NCI-H2227 treated with DMSO at 0.1 percent for 48 hours (cell line): ENCODE results near the gene UXS1.

ENCODE experiments used
- DNase-seq: peaks from one replicate; lab custom pipeline; 2025; lab: John Stamatoyannopoulos, UW

Gene UXS1

GRCh38 chr2:106130251-106130998, 63.7 kb downstream of the UXS1 start:
- no peak for DNase-seq

- no peak for DNase-seq
These were observed 64.5 kb downstream of the UXS1 start for GRCh38 chr2:106129592-106129991.

DNA sequence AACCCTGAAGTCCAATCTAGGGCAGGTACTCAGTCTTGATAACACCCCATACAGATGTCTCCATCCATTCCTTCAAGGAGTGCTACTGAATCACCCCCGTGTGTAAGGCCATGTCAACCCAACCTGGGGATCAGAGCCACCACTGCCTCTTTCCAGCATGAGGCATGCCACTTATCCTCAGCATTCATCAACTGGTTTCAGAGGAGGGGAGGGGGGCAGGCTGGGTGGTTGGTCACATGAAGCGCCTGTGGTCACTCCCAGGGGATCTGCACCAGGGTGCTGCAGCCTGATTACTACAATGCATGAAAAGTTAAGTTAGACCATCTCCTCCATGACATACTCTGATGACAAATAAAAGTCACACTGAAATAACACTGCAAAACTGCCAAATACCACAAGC, 65.0 kb downstream of the UXS1 start:
- DNase-seq, result no peak

DNA sequence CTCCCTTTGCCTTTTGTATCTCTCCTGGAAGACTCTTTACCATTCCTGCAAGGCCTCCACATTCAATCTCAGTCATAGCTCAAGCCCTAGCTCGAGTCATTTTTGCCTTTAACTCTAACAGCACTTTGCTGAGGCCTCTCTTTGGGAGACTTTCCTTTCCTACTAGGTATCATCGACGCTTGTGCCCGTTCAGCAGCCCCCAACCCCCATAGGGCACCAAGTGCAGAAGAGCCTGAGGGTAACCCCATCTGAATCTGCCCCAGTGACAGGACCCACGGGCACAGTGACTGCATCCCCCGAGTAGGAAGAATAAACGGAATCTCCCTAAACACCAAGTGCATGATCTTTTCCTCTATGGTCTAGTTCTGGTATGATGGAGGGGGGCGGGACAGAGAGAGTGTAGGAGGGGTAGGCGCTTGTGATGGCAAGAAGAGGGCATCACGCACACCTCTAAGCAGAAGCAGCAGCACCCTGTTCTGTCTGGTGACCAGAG, 66.3 kb downstream of the UXS1 start:
- no peak for DNase-seq

GRCh38 chr2:106127282-106127771, 66.8 kb downstream of the UXS1 start:
- no peak for DNase-seq

DNA sequence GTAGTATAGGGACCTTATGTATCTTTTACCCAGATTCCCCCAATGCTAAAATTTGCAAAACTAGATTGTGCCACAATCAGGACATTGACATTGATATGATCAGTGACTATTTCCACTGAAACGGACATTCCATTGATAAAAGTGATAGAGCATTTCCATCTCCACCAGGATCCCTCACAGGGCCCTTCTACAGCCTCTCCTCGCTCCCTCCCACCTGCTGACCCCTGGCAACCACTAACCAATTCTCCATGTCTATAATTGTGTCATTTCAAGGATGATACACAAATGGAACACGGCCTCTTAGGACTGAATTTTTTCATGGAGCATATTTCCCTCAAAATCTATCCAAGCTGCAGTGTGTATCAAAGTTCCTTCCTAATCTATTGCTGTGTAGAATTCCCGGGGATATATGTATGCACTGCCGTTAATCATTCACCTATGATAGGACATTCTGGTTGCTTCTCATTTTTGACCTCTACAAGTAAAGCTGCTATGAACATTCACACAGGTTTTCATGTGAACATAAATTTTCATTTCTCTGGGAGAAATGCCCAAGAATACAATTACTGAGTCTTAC, 67.3 kb downstream of the UXS1 start:
- DNase-seq, result no peak

DNA sequence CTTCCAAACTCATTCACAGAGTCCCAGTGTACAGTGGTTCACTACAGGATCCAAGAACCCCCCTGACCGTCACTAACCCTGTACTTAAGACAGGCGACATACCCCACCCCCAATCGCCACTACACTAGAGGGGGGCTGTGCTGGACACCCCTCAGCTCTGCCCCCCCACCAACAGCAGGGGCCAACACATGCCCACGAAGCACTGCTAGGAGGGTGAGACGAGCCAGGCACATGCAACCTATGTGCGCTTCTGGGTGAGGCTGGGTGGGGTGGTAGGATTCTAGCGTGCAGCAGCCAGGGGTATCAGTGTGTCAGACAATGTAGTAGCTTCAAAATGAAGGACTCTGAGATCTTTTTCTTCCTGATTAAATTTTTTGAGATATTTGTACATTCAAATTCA, 67.8 kb downstream of the UXS1 start:
- DNase-seq, result no peak

- no peak for DNase-seq
These were observed 69.1 kb downstream of the UXS1 start for GRCh38 chr2:106124905-106125549.

DNA sequence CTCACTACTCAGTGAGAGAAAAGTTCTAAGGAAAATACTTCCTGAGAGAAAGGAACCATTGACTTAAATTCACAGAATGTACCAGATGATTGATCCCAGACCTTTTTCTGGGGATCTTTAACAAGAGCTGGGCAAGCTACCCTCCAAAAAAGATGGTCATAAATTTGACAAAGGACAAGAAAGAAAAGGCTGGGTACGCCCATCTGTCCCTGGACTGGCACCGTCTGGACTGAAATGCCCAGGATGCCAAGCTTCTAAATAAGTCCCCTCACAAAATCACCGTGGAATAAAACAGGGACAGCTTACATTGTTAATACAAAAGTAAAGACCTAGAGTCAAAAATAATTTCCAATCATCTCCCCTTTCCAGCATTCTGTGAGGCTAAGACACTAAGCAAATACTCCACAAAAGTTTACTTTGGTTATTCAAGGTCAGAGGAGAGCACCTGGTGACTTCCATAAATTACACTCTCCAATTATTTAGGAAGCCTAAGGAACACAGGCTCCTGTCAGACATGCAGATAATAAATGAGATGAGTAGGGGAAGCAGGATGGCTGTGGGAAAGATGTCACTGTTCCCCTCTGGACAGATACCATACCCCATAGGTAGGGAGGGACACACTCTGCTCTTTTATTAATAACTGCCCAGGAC, 69.9 kb downstream of the UXS1 start:
- no peak for DNase-seq

GRCh38 chr2:106122157-106122556, 71.9 kb downstream of the UXS1 start:
- no peak for DNase-seq

- no peak for DNase-seq
These were observed 73.7 kb downstream of the UXS1 start for GRCh38 chr2:106120432-106120831.

GRCh38 chr2:106119074-106119473, 75.0 kb downstream of the UXS1 start:
- no peak for DNase-seq

GRCh38 chr2:106117882-106118684, 76.0 kb downstream of the UXS1 start:
- no peak for DNase-seq

GRCh38 chr2:106117347-106117746, 76.8 kb downstream of the UXS1 start:
- DNase-seq, result no peak

DNA sequence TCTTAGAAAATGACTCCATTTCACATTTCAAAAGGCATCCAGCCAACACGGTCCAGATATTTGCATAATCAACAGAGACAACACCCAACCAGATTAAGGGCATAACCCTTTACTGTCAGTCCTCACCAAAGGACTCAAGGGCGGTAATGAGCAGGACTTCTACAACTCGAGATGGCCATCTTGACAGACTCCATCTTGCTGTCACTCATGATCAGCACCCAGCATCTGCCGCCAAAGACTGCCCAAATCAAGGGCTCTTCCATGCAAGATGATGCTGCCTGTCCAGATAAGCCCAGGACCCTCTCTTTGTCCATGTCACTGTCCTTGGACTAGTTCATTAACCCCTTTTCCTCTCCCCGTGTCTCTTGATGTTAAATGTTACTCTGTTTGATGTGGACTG, 77.9 kb downstream of the UXS1 start:
- DNase-seq, result no peak

DNA sequence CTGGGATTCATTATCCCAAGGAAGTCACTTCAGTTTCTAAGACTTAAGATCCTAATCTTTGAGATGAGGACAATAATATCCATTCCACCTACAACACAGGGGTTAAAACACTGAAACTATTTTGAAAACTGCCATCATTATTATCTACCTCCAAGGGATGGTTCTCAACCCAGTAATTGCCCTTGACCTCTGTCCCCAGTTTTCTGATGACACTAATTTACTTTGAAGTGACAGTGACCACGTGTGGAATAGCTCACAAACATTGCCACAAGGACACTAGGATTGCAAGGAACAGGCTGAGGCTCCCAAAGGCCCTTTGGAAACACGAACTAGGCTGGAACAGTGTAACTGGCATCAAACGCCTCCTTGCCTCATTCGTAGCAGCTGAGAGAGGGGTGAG, 78.4 kb downstream of the UXS1 start:
- DNase-seq, result no peak

GRCh38 chr2:106115250-106115649, 78.9 kb downstream of the UXS1 start:
- no peak for DNase-seq

GRCh38 chr2:106114166-106114565, 79.9 kb downstream of the UXS1 start:
- DNase-seq, result no peak

DNA sequence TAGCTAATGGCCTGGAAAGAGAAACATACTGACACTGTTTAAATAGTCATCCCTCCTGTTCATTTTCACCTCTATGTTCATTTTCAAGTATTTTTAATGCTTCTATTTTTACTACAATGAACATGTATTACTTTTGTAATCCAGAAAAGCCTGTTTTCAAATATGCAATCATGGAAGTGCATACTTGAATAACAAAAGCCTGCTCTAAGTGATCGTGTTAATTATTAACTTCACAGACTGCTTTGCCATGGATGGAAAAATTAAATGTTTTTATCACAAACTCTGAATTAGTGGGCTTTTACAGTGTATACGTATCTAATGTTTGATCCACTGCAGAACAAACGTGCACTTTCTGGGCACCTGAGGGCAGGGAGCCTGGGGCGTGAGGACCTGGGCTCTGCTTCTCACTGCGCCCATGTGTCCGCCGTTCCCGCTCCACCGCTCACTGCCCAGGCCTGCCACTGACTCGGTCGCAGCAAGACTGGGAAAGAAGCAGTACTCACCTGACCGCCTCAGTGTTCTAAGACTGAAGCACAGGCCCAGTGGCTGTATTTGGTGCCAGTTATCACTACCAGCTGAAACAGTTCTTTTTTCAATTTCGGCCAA, 80.6 kb downstream of the UXS1 start:
- no peak for DNase-seq

- no peak for DNase-seq
These were observed 82.1 kb downstream of the UXS1 start for GRCh38 chr2:106111882-106112571.
